GM13977 (cell line): ENCODE data around the gene ZMYND15.
"Not testable (repeated sequence)": the region's sequence is repeated elsewhere in the genome, so short reads cannot be mapped to it uniquely, and the experiment has no call there.

Experiments used
- DNase-seq: peaks from one replicate; pipeline ENCODE4 v3.0.0; 2012; ENCODE audit warnings: low spot score
- CTCF ChIP-seq: IDR thresholded peaks from 2 replicates; pipeline ENCODE4 v1.5.1; 2012; ENCODE audit warnings: mild to moderate bottlenecking, control low read depth; ENCODE audit not compliant: insufficient read depth; ENCODE audit errors: extremely low read depth, missing control alignments
- in situ Hi-C: fragments of 300-500 bp; cut with MboI; formaldehyde crosslinking; loops from one replicate; pipeline ENCODE4 v1.12.0; 2022; ENCODE audit warnings: low sequenced_read_pairs, low pct_unique_long_range_greater_than_20kb, mixed read lengths, inconsistent platforms; ENCODE audit not compliant: unreplicated experiment

The ZMYND15 gene

DNA sequence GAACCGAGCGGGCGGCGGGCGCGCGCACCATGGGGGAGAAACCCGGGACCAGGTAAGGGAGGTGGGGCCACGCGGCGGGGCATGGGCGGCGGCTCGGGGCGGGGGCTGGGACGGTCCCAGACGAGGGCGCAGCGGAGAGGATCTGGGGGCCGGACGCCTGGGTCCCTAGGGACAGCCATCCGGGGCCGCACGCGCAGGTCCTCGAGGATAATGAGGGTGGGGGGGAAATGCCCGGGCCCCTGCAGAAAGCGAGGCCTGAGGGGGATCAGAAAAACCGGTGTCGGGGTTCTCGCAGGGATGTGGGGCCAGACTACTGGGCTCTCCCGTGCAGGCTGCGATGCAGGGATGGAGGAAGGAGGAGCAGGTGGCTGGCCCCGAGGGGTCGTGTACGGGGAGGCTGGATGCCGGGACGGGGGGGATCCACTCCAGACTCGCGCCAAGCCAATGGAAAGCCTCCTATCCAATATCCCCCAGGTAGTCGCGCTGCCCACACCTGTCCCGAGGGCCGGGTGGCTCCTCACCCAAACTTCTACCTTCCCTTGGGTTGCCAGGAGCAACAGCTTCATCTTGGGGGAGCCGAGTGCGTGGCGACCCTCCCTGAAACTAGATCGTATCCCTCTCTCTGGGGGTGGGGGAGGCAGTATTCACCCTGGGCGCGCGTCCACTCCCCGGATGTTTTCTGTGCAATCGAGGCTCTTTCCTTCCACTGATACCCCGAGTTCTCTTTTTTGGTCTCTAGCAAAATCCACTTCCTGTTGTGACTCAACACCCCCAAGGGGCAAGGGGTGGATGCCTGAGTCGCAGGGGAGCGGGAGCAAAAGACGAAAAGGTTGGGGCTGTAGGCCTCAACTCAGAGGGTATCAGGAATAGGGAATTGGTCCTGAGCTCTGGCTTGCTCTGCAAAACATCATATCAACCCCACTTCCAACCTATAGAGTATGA, 28.7 kb upstream of the ZMYND15 start:
- no peak for DNase-seq
- in situ Hi-C loops = no loop called here
- TF ChIP-seq CTCF = no peak

- in situ Hi-C loops = no loop called here
- no peak for TF ChIP-seq CTCF
Measured at GRCh38 chr17:4711661-4712181, 27.9 kb upstream of the ZMYND15 start.

DNA sequence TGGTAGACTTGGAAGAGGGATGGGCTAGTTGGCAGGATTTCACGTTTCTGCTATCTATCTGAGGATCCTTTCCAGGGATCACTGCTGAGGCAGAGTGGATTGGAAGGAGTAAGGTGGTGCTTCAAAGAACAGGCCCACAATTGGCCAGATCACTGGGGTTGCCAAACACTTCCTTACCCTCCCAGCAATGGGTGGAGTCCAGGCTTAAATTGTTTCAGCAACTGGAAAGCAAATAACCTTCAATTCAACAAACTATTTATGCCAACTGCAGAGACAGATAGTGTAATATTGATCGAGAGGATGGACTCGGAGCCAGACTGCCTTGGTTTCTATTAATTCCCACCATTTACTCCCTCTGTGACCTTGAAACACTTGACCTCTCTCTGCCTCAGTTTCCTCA, 27.1 kb upstream of the ZMYND15 start:
- no peak for DNase-seq
- in situ Hi-C loops = no loop called here

More at GRCh38 chr17:4711661-4712181, 27.9 kb upstream of the ZMYND15 start:
- no peak for DNase-seq

GRCh38 chr17:4714340-4715062, 25.1 kb upstream of the ZMYND15 start:
- DNase-seq, in situ Hi-C loops: not testable (repeated sequence)

More for the DNA sequence above, 27.1 kb upstream of the ZMYND15 start:
- TF ChIP-seq CTCF = no peak

GRCh38 chr17:4715063-4715744, 24.4 kb upstream of the ZMYND15 start:
- TF ChIP-seq CTCF = no peak
- in situ Hi-C loops = no loop called here
- no peak for DNase-seq

GRCh38 chr17:4716081-4716480, 23.6 kb upstream of the ZMYND15 start:
- in situ Hi-C loops = no loop called here
- DNase-seq = no peak
- no peak for TF ChIP-seq CTCF

DNA sequence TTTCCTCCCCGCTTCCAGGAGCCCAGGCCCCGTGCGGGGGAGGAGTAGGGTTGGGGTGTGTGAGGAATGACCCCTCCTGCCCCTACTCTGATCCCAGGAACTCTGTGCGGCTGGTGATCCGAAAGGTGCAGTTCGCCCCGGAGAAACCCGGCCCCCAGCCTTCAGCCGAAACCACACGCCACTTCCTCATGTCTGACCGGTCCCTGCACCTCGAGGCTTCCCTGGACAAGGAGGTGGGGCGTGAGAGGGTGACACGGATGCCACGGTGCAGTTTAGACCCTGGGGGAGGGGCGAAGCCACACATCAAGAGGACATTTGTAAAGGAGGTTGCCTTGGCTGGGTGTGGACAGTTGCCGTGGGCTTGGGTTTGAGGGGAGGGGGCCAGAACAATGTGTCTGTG, 21.8 kb upstream of the ZMYND15 start:
- in situ Hi-C loops = no loop called here
- TF ChIP-seq CTCF = no peak
- no peak for DNase-seq
